Stimulated activated CD4-positive, alpha-beta T cell treated with anti-CD3 and anti-CD28 coated beads, TNF-alpha, amount 100 ng/mL, for 4 hours (primary cell): ENCODE results near the gene URM1.
A peak's percentile ranks its signal among the peaks of the same experiment; 100 is the strongest.
"Not testable (repeated sequence)": the region's sequence is repeated elsewhere in the genome, so short reads cannot be mapped to it uniquely, and the experiment has no call there.

Experiments used
- DNase-seq, 3 experiments: peaks; one replicate each; pipeline ENCODE4 v3.0.0-alpha.2; 2020; ENCODE audit warnings: low read depth in 3 of 3

Gene URM1

GRCh38 chr9:128409450-128409849 is 38.3 kb downstream of the URM1 start:
- DNase-seq: no peak

- no peak for DNase-seq
Observed at GRCh38 chr9:128409978-128410377, 38.8 kb downstream of the URM1 start.

GRCh38 chr9:128411364-128412119 is 40.4 kb downstream of the URM1 start:
- no peak for DNase-seq

- peak in 2 of 3 experiments; percentile 9 to 26 for DNase-seq
Observed at GRCh38 chr9:128412120-128412790, 41.1 kb downstream of the URM1 start.

- DNase-seq: not testable (repeated sequence)
Observed at GRCh38 chr9:128413728-128414127, 42.6 kb downstream of the URM1 start.

GRCh38 chr9:128414461-128414860 is 43.3 kb downstream of the URM1 start:
- no peak for DNase-seq

- DNase-seq: no peak
Observed at GRCh38 chr9:128415281-128415680, 44.1 kb downstream of the URM1 start.

- DNase-seq: no peak
Observed at GRCh38 chr9:128416014-128416413, 44.8 kb downstream of the URM1 start.

- DNase-seq: no peak
Observed at GRCh38 chr9:128416432-128417019, 45.4 kb downstream of the URM1 start.

- peak in 1 of 3 experiments; percentile 2 for DNase-seq
Observed at GRCh38 chr9:128419061-128419925, 48.1 kb downstream of the URM1 start.

- peak; percentile 34 to 57 (median 43) for DNase-seq
Observed at GRCh38 chr9:128420060-128420650, 49.0 kb downstream of the URM1 start.

GRCh38 chr9:128420651-128421481 is 49.7 kb downstream of the URM1 start, which contains the start of gene CERCAM:
CERCAM (plus strand) TSS chr9:128420857; CDS start chr9:128420878, 21 bp downstream.
- DNase-seq: peak; percentile 14 to 38 (median 28)

- peak in 1 of 3 experiments; percentile 4 for DNase-seq
Observed at GRCh38 chr9:128421482-128421996, 50.4 kb downstream of the URM1 start.

- not testable (repeated sequence) for DNase-seq
Observed at GRCh38 chr9:128422022-128422782, 51.0 kb downstream of the URM1 start.

GRCh38 chr9:128422783-128423150 is 51.6 kb downstream of the URM1 start:
- no peak for DNase-seq

GRCh38 chr9:128423356-128423755 is 52.2 kb downstream of the URM1 start:
- DNase-seq: not testable (repeated sequence)

GRCh38 chr9:128424268-128424780 is 53.1 kb downstream of the URM1 start:
- DNase-seq: no peak

GRCh38 chr9:128428644-128429512 is 57.7 kb downstream of the URM1 start:
- no peak for DNase-seq
